AML-193 (cell line): ENCODE results near the gene POLR3F.
"Not testable (repeated sequence)": the region's sequence is repeated elsewhere in the genome, so short reads cannot be mapped to it uniquely, and the experiment has no call there.

Experiments
- DNase-seq, 2 experiments: peaks; one replicate each; lab custom pipeline; 2025; lab: John Stamatoyannopoulos, UW

Gene POLR3F

GRCh38 chr20:18466894-18467730, at the start of gene POLR3F, which contains the start of gene DZANK1:
TSS of gene POLR3F (plus strand) at chr20:18467390. CDS start at chr20:18467507, 117 bp downstream.
TSS of gene DZANK1 (minus strand) at chr20:18467030. CDS start at chr20:18465358, 1,672 bp downstream.
- DNase-seq = peak; percentile 91

- no peak for DNase-seq
Measured at GRCh38 chr20:18421608-18422007, 45.6 kb upstream of the POLR3F start.

GRCh38 chr20:18427214-18427613, 40.0 kb upstream of the POLR3F start:
- no peak for DNase-seq

GRCh38 chr20:18428490-18429173, 38.6 kb upstream of the POLR3F start:
- DNase-seq = no peak

GRCh38 chr20:18430172-18430826, 36.9 kb upstream of the POLR3F start:
- no peak for DNase-seq

GRCh38 chr20:18431206-18431605, 36.0 kb upstream of the POLR3F start:
- no peak for DNase-seq

- DNase-seq = peak; percentile 32 to 51
Measured at GRCh38 chr20:18436847-18437246, 30.3 kb upstream of the POLR3F start.

GRCh38 chr20:18440403-18440802, 26.8 kb upstream of the POLR3F start:
- no peak for DNase-seq

GRCh38 chr20:18443886-18444285, 23.3 kb upstream of the POLR3F start:
- DNase-seq = no peak

- no peak for DNase-seq
Measured at GRCh38 chr20:18456600-18456999, 10.6 kb upstream of the POLR3F start.

GRCh38 chr20:18465536-18466200, 1.5 kb upstream of the POLR3F start:
- no peak for DNase-seq

- no peak for DNase-seq
Measured at GRCh38 chr20:18466574-18466893, 656 bp upstream of the POLR3F start.

GRCh38 chr20:18477218-18477617, 10.0 kb downstream of the POLR3F start:
- DNase-seq = no peak

GRCh38 chr20:18477821-18478220, 10.6 kb downstream of the POLR3F start:
- DNase-seq = no peak

- DNase-seq = no peak
Measured at GRCh38 chr20:18481596-18481995, 14.4 kb downstream of the POLR3F start.

GRCh38 chr20:18488301-18488700, 21.1 kb downstream of the POLR3F start:
- DNase-seq = no peak

GRCh38 chr20:18496042-18496441, 28.9 kb downstream of the POLR3F start:
- DNase-seq = no peak

- DNase-seq = peak; percentile 66 to 71
Measured at GRCh38 chr20:18496740-18497592, 29.8 kb downstream of the POLR3F start, which contains the start of gene RBBP9. TSS of gene RBBP9 (minus strand) at chr20:18497225. CDS start at chr20:18497167, 58 bp downstream.

GRCh38 chr20:18497603-18498002, 30.4 kb downstream of the POLR3F start:
- no peak for DNase-seq

GRCh38 chr20:18501672-18502071, 34.5 kb downstream of the POLR3F start:
- not testable (repeated sequence) for DNase-seq

GRCh38 chr20:18504479-18505060, 37.4 kb downstream of the POLR3F start:
- DNase-seq = no peak
